HepG2 (cell line): ENCODE data around the gene FAM118B. TPM values are rescaled to one million over a fixed set of nuclear protein-coding genes. Genes with fewer than 3 reads are reported as not detected.

ENCODE experiments used
- ARNTL ChIP-seq: sonication (generic); formaldehyde crosslinking; IDR thresholded peaks from 2 replicates; pipeline ENCODE4 v1.4.0; 2020; ENCODE audit warnings: mild to moderate bottlenecking, missing genetic modification reagents
- HMG20A ChIP-seq: IDR thresholded peaks from 2 replicates; pipeline ENCODE4 v1.6.1; 2016; ENCODE audit warnings: borderline replicate concordance
- HNF1B ChIP-seq: sonication (generic); formaldehyde crosslinking; IDR thresholded peaks from 2 replicates; pipeline ENCODE4 v1.5.1; 2020; ENCODE audit warnings: mild to moderate bottlenecking, moderate library complexity, missing genetic modification reagents
- IRF2 ChIP-seq: IDR thresholded peaks from 2 replicates; pipeline ENCODE4 v1.6.1; 2018; ENCODE audit warnings: missing genetic modification reagents, missing compliant biosample characterization
- MEF2D ChIP-seq: sonication (generic); formaldehyde crosslinking; IDR thresholded peaks from 2 replicates; pipeline ENCODE4 v1.5.1; 2020; ENCODE audit warnings: mild to moderate bottlenecking, missing genetic modification reagents
- NR2F1 ChIP-seq, 2 experiments: fragments of 450-650 bp in 1 of 2; formaldehyde crosslinking in 1 of 2; IDR thresholded peaks; 2 replicates each; pipeline versions ENCODE4 v1.5.0 to v1.6.1; 2016 to 2020; ENCODE audit warnings: mild to moderate bottlenecking in 1 of 2, missing compliant biosample characterization in 1 of 2, missing genetic modification reagents in 1 of 2, moderate library complexity in 1 of 2
- NR3C1 ChIP-seq: sonication (generic); formaldehyde crosslinking; IDR thresholded peaks from 2 replicates; pipeline ENCODE4 v1.4.0; 2020; ENCODE audit warnings: missing genetic modification reagents
- PRDM15 ChIP-seq: sonication (generic); formaldehyde crosslinking; IDR thresholded peaks from 2 replicates; pipeline ENCODE4 v1.4.0; 2020; ENCODE audit warnings: missing genetic modification reagents
- SALL1 ChIP-seq: sonication (generic); formaldehyde crosslinking; IDR thresholded peaks from 2 replicates; pipeline ENCODE4 v1.8.0; 2022; ENCODE audit warnings: mild to moderate bottlenecking, missing genetic modification reagents
- TCF7L2 ChIP-seq: IDR thresholded peaks from 2 replicates; pipeline ENCODE4 v1.6.1; 2011; ENCODE audit warnings: mild to moderate bottlenecking, low read depth, low read length, moderate library complexity
- TIGD3 ChIP-seq: sonication (generic); formaldehyde crosslinking; IDR thresholded peaks from 2 replicates; pipeline ENCODE4 v1.5.1; 2020; ENCODE audit warnings: mild to moderate bottlenecking, missing genetic modification reagents, borderline replicate concordance
- ZFP41 ChIP-seq: sonication (generic); formaldehyde crosslinking; IDR thresholded peaks from 2 replicates; pipeline ENCODE4 v1.4.0; 2020; ENCODE audit warnings: mild to moderate bottlenecking, missing genetic modification reagents, borderline replicate concordance
- ZNF121 ChIP-seq: sonication (generic); formaldehyde crosslinking; IDR thresholded peaks from 2 replicates; pipeline ENCODE4 v1.5.0; 2020; ENCODE audit warnings: mild to moderate bottlenecking, missing genetic modification reagents
- ZNF317 ChIP-seq: sonication (generic); formaldehyde crosslinking; IDR thresholded peaks from 2 replicates; pipeline ENCODE4 v1.5.0; 2020; ENCODE audit warnings: mild to moderate bottlenecking, missing genetic modification reagents
- ZNF430 ChIP-seq: sonication (generic); formaldehyde crosslinking; IDR thresholded peaks from 2 replicates; pipeline ENCODE4 v1.9.0; 2021; ENCODE audit warnings: mild to moderate bottlenecking, missing genetic modification reagents
- ZNF572 ChIP-seq: sonication (generic); formaldehyde crosslinking; IDR thresholded peaks from 2 replicates; pipeline ENCODE4 v1.5.1; 2020; ENCODE audit warnings: mild to moderate bottlenecking, missing genetic modification reagents
- ZNF7 ChIP-seq: IDR thresholded peaks from 2 replicates; pipeline ENCODE4 v1.6.1; 2016; ENCODE audit warnings: missing biosample characterization, missing genetic modification reagents
- ZNF879 ChIP-seq: sonication (generic); formaldehyde crosslinking; IDR thresholded peaks from 2 replicates; pipeline ENCODE4 v1.8.1; 2023; ENCODE audit warnings: missing genetic modification reagents
- polyA plus RNA-seq, 8 experiments: library from polyadenylated mRNA; depleted of rRNA in 3 of 8; stranded (reverse) in 7 of 8; unstranded in 1 of 8; fragments of >200 nt; fragmentation: Illumina TruSeq in 4 of 8; extraction: Trizol in 4 of 8; gene quantifications; 2 replicates each; pipeline versions ENCODE4 v1.2.1 to v1.2.3, GENCODE V29; 2011 to 2016; ENCODE audit warnings: low read depth in 4 of 8, missing spikeins in 1 of 8, mixed read lengths in 1 of 8; ENCODE audit not compliant: insufficient read depth in 1 of 8
- total RNA-seq, 5 experiments: library from RNA; depleted of rRNA; stranded (reverse); fragments of >200 nt; fragmentation: Illumina TruSeq; extraction: Trizol; gene quantifications; 2 replicates each; pipeline ENCODE4 v1.2.3, GENCODE V29; 2016; ENCODE audit warnings: low read depth in 1 of 5
- TF ChIP-seq, protein P1 (sequence below): sonication (generic); formaldehyde crosslinking; IDR thresholded peaks from 2 replicates; pipeline ENCODE4 v1.9.0; 2021; ENCODE audit warnings: missing genetic modification reagents, borderline replicate concordance
- TF ChIP-seq, protein P2 (sequence below): sonication (generic); formaldehyde crosslinking; IDR thresholded peaks from 2 replicates; pipeline ENCODE4 v1.4.0; 2020; ENCODE audit warnings: missing genetic modification reagents, low read depth, mild to moderate bottlenecking, borderline replicate concordance

The FAM118B gene
- total and polyA plus RNA-seq, 2 of the 13 experiments (the other 11 are each of a cell fraction or from before 2014, with no cell fraction given) = 10.2 to 25.7 TPM

DNA sequence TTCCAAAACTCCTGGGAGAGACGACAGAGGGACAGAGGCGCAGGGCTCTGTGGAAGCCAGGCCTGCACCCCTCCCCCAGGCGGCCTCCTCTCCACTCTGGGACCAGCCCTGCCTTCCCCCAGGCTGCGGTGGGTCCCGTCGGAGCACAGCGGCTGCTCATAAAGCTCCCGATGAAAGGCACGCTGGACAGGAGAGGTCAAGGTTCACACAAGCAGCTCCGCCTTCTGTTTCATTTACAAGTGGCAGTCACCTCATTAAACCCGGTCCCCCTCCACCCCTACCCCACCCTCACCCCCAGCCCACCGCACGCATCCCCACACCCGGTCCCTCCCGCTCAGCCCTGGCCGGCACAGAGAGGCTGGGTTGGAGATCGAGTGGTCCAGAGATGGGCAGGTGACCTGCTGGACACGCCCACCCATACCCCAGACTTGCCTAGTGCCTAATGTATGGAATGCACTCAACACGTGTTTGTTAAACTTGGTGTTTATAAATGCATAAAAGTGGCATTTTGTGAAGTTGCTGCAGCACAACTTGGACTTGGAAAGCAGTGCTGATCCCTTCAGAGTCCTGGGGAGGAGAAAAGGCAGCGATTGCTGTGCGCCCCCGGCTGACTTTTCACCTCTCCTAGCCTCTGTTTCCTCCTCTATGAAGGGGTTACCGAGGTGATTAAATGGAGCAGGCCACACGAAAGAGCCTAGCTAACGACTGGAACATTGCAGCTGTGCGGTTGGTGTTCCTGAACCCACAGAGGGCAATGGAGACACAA, 26.1 kb upstream of the FAM118B start (continued):
- TF ChIP-seq PRDM15 (CRISPR knock-in tag) (no peak), TCF7L2 (no peak), NR3C1 (CRISPR knock-in tag) (no peak), ZNF7 (CRISPR knock-in tag) (no peak), HNF1B (CRISPR knock-in tag) (no peak), ZNF572 (no peak), ZNF317 (CRISPR knock-in tag) (no peak), ZNF121 (no peak), ARNTL (CRISPR knock-in tag) (no peak), ZNF879 (CRISPR knock-in tag) (no peak), SALL1 (CRISPR knock-in tag) (peak; percentile 52; the same call in 1 of the 2 replicates), ZNF430 (no peak), HMG20A (CRISPR knock-in tag) (no peak), MEF2D (no peak), NR2F1 (CRISPR knock-in tag; IDR thresholded peaks at IDR 0.05) (no peak), TIGD3 (CRISPR knock-in tag) (no peak), ZFP41 (CRISPR knock-in tag) (no peak), IRF2 (CRISPR knock-in tag) (no peak)
- TF ChIP-seq, protein P1, sequence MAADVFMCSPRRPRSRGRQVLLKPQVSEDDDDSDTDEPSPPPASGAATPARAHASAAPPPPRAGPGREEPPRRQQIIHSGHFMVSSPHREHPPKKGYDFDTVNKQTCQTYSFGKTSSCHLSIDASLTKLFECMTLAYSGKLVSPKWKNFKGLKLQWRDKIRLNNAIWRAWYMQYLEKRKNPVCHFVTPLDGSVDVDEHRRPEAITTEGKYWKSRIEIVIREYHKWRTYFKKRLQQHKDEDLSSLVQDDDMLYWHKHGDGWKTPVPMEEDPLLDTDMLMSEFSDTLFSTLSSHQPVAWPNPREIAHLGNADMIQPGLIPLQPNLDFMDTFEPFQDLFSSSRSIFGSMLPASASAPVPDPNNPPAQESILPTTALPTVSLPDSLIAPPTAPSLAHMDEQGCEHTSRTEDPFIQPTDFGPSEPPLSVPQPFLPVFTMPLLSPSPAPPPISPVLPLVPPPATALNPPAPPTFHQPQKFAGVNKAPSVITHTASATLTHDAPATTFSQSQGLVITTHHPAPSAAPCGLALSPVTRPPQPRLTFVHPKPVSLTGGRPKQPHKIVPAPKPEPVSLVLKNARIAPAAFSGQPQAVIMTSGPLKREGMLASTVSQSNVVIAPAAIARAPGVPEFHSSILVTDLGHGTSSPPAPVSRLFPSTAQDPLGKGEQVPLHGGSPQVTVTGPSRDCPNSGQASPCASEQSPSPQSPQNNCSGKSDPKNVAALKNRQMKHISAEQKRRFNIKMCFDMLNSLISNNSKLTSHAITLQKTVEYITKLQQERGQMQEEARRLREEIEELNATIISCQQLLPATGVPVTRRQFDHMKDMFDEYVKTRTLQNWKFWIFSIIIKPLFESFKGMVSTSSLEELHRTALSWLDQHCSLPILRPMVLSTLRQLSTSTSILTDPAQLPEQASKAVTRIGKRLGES = no peak
- TF ChIP-seq, protein P2, sequence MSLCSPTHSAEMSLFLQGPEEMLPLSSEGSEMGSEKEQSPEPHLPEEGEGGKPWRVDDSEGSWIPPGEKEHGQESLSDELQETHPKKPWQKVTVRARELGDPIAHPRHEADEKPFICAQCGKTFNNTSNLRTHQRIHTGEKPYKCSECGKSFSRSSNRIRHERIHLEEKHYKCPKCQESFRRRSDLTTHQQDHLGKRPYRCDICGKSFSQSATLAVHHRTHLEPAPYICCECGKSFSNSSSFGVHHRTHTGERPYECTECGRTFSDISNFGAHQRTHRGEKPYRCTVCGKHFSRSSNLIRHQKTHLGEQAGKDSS (CRISPR knock-in tag) = no peak
